OCI-M1 (cell line): ENCODE results near the gene ADGRB2.

Experiments
- DNase-seq: peaks from one replicate; lab custom pipeline; 2025; lab: John Stamatoyannopoulos, UW

The ADGRB2 gene

DNA sequence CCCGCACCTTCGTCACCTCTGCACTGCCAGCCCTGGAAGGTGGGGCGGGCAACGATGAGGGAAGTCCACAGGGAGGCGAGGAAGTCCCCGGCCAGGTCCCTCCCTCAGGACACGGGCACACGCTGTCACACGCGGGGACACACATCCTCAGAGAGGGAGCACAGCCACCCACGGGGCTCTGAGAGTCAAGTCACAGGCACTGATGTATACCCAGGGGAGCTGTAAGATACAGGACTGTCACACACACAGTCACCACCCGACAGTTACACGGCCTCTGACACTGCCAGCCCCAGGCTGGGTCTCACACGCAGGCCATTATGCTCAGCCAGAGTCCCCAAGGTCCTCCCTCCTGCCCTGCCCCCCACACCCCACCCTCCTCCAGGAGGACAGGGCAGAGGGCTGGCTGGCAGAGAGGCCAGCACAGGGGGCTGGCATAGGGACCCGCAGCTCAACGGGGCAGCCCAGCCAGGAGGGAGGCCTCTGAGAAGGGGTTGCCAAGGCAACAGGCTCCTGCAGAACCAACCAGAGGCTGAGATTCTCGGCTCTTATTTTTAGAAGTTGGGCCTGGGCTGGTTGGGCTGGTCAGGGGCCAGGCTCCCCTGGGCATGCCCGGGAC, 17.7 kb upstream of the ADGRB2 start:
- DNase-seq = no peak

DNA sequence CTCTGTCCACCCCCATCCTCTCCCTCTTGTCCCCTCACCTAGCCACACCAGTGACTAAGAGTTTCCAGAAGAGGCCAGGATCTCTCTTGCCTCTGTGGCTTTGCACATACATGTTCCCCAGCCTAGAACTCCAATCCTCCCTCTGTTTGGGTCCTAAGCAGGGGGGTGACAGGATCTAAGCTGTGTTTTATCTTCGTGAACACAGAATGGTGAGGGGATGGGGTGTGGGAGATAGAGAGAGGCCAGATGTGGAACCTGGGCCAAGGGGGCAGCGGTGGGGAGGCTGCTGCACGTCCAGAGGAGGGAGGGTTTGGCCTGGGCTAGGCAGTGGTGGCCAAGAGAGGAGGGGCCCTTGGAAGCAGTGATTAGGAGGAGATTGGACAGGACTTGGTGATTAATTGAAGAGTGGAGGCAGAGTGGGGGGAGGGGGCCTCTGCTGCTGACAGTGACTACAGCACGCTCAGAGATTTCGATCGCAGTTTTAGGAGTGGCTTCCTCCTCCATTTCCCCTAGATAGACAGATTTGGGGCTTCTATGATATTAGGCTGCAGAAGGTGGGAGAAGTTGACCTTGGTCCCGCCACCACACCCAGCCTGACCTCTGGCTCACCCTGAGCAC, 17.1 kb upstream of the ADGRB2 start:
- DNase-seq = peak; percentile 56

DNA sequence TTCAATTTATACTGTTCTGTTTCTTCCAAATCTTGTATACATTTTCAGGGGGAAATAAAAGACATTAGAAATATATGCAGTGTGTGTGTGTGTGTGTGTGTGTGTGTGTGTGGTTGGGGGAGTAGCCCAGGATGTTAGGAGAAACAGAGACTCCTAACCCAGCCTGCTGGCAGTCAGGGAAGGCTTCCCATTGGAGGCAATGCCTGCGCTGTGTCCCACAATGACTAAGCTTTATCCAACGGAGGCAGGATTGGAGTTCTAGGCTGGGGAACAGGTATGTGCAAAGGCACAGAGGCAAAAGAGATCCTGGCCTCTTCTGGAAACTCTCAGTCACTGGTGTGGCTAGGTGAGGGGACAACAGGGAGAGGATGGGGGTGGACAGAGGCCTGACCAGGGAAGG, 16.5 kb upstream of the ADGRB2 start:
- DNase-seq = no peak

DNA sequence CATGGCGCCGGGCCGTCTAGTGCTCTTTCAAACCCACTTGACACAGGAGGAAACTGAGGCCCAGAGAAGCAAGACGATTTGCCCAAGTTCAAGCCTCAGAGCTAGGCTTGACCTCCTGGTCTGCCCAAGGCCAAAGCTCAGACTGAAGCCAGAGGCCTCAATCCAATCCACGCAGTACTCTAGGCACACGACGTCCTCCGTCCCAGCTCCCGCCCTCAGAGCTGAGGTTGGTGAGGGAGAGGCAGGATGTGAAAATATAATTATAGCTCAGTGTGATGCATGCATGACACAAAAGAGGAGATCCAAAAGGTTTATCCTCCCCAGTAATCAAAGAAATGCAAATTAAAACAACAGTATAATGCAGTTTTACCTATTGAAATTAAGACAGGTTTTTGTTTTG, 15.5 kb upstream of the ADGRB2 start:
- no peak for DNase-seq

DNA sequence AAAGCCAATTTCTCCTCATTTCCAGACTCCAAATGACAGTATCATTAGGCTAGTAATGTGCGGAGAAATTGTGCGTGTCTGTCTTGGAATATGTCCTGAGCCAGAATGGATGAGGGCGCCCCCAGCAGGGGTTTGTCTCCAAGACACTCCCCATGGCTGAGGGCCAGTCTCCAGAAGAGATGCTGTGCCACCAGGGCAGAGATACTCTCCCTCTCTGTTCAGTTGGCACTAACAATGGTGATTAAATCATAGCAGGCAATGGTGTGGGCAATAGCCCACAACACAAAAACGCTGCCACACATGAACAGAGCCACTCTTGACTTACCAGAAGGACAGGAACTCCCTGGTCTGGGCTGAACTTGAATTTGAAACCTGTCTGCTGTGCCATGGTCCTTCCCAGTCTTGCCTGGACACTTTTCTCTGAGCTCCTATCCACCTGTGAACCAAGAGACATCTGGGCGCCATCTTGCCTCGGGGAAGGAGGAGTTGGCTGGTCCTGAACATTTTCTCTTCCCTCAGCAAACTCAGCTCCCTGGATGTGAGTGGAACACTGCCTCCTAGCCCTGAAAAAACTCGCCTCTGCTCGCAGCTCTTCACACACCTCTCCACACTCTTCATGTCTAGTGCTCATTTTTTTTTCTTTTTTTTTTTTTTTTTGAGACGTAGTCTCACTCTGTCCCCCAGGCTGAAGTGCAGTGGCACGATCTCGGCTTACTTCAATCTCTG, 14.8 kb upstream of the ADGRB2 start:
- no peak for DNase-seq

DNA sequence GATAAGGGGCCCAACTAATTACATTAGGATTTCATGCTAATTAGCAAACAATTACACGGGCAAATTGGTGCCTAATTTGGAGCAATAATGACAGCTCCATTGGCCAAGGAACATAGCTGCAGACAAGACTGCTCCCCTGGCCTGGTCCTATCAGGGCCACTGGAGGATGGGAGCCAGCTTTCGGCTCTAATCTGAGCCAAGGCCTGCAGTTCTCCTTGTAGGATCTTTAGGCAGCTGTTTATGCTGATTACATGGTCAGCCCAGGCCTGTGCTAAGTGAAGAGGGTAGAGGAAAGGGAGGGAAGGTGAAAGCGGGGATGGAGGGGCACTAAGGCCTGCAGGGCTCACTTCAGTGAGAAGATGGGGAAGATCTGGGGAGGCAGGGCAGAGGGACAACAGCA, 12.4 kb upstream of the ADGRB2 start:
- no peak for DNase-seq

DNA sequence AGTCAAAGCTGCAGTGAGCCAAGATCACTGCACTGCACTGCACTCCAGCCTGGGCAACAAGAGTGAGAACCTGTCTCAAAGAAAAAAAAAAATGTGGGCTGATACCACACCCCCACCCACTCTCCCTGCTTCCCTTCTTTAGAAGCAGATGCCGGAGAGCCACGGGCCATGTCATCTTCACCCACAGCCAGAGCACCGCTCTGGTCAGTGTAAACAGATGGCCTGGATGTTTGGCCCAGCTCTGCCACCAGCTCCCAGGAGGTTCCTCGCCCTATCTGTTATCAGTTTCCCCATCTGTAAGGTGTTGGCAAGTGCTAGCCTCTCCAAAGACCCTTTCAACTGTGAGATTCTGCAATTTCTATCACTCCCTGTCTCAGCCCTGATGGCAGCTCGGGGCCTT, 11.9 kb upstream of the ADGRB2 start:
- no peak for DNase-seq

DNA sequence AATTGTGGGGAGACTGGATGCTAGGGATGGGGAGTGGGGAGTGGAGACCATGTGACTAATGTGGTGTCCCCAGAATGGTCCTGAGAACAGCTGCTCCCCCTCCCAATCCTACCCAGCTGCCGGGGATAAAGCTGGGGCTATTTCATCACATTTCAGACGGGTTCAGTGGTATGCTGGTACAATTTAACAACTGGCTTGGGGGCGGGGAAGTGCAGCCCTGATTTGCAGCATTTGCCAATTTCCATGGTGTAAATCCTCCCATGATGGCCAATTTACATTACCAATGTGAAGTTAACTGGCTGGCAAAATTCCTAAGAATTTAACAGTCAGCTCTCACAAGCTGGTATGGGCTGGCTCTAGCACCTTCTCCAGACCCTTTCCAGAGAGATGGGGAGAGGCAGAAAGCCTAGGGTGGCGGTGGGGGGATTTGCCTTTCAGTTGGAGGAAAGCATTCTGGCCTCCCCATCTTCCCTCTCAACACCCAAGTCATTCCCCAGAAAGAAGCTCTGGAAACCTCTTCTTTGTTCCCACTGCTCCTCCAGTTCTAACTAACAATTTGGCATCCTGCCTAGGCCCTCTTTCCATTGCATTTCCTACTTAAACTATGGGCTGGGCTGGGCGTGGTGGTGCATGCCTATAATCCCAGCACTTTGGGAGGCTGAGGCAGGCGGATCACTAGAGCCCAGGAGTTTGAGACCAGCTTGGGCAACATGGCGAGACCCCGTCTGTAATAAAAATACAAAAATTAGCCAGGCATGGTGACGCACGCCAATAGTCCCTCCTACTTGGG, 11.3 kb upstream of the ADGRB2 start:
- DNase-seq = no peak

DNA sequence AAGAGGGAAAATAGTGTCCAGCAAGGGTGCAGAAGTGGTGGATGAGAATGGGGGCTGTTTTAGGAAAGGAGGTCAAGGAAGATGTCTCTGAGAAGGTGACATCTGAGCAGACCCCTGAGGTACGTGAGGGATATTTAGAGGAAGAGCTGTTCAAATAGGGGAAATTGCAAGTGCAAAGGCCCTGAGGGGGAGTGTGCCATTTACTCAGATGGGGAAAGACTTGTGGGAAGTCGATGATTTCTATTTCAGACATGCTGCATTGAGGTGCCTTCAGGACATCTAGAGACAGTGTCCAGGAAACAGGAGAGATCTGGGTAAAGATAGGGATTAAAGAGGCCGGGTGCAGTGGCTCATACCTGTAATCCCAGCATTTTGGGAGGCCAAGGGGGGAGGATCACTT, 10.4 kb upstream of the ADGRB2 start:
- no peak for DNase-seq

DNA sequence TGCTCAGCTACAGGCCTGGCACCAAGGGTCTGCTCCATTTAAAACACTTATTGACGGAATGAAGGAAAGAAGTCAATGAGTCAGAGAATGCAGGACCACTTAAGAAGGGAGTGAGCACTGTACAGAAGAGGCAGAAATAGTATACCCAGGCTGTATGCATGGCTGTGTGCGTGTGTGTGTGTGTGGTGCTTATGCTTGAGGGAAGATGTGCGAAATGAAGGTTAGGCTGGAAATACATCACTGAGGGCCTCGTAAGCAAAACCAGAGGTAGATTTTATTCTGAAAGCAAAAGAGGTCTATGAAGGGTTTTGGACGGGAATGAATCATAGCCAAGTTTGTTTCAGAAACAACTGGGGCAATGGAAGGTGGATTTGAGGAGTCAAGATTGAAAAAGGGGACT, 9.7 kb upstream of the ADGRB2 start:
- DNase-seq = no peak

DNA sequence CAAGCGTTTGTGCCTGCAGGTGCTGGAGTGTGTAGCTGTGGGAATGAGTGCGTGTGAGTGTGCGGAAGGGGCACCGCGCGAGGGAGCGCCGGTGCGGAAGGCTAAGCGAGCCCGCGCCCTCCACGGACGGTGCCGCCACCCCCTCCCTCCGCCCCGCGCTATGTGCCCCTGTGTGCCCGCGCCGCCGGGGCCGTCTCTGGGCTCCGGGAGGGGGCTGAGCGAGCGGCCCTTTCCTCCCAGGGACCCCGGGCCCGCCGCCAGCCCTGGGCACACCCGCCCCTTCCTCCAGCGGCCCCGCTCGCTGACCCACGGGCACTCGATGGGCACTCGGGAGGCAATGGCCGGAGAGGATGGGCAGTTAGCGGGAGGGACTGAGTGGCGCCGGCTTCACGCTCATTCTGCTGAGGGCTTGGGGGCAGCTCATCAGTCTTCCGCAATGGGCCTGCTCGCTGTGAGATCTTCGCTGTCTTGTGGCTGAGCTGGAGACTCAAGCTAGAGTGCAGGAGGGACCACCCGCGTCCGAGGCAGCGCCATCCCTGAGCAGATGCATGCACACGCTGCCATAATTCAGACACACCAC, 8.6 kb upstream of the ADGRB2 start:
- DNase-seq = no peak

DNA sequence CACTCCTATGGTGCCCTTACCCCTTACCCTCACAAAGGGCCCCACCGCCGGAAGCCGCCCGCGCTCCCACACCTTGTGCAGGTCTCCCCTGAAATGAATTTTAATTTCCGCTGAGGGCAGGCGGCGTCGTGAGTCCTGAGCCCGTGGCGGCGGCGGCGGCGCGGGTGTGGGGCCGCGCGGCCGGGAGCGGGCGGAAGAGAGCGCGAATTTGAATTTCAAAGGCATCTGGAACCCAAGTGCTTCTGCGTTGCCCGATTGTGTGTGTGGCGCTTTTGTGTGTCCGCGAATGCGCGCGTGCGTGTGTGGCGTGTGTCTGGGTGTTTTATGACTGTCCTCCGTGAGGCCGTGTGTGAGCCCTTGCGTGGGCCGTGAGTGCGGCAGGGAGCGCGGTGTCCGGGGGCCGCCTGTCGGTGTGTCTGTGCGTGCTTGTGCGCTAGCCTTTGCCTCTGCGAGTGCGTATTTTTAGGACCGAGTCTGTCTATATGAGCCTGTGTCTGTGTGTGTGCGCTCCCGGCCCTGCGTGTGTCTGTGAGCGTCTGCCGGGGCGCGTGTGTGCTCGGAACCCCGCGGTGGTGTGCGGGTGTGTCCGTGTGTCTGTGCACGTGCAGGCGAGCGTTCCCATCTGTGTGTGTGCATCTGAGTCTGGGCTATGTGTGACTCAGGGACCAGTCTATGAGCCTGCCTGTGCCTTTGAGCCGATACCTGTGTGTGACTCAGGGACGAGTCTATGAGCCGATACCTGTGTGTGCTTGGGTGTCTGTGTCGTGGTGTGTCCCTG, 7.9 kb upstream of the ADGRB2 start:
- no peak for DNase-seq

DNA sequence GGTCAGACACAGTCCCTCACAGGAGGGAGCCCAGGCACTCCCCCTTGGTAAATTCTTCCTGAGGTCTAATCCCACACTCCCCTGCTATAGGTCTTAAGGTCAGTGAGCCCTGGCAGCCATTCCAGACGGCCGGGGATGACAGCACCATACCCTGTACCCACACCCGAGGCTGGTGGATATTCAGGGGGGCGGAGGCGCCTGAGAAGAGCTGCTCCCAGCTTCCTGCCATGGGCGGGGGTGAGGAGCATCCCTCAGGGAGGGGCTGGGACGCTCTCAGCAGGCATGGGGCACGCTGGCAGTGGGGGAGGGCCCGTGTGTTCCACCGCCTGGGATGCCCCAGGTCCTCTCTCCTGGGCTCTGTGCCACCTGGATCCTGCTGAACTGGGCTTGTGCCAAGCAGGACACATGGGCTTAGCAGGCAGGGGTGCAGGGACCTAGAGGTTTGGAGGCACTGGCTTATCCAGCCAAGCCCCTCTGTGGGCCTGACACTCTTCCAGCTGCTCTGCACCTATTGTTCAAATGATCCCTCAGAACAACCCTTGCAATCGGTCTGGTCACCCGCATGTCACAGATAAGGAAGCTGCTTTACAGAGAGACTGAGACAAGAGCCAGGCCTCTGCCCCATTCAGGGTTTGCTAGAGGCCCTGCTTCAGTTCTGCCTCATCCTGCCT, 5.7 kb upstream of the ADGRB2 start:
- peak; percentile 58 for DNase-seq

DNA sequence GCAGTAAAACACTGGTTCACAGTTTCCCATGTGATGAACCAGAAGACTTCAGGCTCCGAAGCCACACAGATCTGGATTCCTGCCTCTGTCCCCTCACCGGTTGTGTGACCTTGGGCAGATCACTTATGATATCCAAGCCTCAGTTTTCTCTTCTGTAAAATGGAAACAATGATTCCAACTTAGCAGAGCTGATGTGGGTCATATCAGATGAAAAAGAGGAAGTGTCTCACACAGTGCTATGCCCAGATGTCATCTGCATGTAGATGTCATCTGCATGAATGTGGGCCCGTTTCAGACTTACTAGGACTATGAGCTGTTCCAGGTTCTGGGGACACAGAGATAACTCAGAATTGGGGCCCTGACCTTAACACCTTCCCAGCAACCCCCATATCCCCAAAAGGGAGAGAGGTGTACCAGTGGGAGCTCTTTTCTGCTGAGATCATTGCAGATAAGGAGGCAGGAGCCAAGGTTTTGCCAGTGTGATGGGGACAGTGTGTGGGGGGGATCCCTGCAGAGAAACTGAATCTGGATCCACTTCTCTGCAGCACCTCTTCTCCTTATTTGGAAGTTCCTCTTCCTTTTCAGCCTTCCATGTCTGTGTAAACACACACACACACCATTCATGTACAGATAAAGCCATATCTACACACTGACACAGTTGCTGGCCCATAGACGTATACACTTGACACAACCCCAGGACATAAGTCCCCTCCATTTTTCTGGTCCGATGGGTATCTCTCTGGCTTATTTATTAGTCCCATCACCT, 5.0 kb upstream of the ADGRB2 start:
- peak; percentile 57 for DNase-seq

DNA sequence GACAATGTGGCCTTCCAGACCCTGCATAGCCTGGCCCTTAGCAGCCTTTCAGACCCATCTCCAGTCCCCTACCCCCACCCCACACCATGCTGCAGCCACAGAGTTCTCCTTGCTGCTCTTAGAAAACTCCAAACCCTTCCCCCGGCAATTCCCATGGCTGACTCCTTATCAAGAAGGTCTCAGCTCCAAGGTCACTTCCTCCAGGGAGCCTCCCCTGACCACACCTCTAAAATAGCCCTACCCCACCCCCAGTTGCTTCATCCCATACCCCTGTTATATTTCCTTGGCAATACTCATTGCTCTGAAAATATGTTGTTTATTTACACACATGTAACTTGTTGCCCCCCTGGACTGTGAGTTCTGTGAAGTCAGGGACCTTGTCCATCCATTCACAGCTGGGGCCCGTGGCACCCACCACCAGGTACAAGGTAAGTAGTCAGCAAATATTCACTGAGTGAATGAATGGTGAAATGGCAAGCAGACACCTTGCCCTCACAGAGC, 4.3 kb upstream of the ADGRB2 start:
- DNase-seq = no peak

DNA sequence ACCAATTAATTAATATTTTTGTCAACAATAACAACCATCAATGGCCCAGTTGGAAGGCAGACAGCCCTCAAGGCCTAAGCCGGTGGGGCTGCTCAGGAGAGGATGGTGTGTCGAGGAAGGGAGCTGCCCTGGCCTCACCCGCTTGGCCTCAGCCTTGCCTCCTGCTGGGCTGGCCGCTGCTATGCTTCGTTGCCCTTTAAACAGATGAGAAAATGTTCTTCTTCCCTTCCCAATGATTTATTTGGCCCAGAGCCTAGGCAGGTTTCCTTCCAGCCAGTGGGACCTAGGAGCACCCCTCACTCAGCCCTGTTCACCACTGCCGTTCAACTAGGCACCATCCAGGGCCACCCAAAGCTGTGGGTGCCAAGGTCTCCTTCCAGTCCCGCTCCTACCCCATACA, 3.1 kb upstream of the ADGRB2 start:
- no peak for DNase-seq

DNA sequence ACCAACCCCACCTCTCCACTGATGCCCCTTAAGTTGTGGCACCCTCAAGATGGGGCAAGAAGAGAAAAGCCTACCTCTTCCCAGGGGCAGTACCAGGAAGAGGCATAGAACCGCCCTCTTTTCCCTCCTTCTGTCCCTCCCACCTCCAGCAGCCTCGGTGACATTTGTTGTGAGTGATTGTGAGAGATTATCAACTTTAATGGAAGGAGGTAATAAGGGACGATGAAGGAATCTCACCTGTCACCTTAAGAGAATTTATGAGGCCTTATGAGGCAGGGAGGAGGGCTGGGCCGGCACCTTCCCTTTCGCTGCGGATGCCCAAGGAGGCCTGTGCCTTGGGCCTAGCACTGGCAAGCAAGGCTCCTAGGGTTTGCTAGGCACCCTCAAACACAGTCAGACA, 1.4 kb upstream of the ADGRB2 start:
- no peak for DNase-seq

DNA sequence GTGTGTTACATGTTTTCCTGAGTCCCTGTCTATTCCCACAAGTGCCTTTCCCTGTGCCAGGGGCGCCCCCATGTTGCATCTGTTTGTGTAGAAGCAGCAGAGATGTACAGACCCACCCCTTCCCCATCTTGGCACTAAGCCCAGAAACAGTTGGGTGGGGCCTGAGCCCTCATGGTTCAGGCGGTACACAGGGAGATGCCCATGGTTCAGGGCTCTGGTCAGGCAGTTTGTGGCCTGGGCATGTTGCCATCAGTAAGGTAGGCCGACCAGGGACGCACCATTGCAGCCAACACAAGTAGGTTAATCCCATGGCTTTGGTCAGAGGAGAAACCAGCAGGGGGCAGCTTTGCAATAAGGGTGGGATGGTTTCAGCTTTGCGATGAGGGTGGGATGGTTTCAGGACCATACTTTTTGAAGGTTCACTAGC, 914 bp upstream of the ADGRB2 start:
- peak; percentile 47 for DNase-seq

DNA sequence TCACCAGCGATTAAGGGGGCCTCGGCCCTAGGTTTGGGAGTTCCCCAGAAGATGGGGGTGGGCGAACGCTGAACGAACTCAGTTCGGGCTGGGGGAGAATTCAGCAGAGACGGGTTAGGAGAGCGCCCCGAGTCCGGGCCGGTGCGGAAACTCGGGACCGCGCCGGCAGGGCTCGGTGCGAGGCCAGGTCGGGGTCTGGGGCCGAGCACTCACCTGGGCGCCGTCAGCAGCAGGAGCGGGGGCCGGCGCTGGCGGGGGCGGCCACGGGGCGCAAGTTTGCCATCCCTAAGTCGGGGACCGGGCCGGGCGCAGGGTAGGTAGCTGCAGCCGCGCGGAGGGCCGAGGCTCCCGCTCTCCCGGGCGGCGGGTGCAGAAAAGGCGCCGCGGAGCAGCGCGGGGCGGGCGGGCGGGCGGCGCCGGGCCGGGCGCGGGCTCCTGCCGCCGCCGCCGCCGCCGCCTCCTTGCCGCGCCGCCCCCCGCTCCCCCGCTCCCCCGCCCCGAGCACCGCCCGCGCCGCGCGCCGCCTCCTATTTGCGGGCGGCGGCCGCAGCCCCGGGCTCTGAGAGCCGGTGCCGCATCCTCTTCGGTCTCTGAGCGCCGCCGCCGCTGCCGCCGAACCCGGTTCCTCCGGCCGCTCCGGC, 349 bp downstream of the ADGRB2 start:
- no peak for DNase-seq
